Measurements from ENCODE around the gene C10orf90. TPM values are rescaled to one million over a fixed set of nuclear protein-coding genes. Genes with fewer than 3 reads are reported as not detected.

The C10orf90 gene
- total and polyA plus RNA-seq, 2 donors (not counting 3 experiments of a cell fraction or from before 2014, with no cell fraction given): not detected

DNA sequence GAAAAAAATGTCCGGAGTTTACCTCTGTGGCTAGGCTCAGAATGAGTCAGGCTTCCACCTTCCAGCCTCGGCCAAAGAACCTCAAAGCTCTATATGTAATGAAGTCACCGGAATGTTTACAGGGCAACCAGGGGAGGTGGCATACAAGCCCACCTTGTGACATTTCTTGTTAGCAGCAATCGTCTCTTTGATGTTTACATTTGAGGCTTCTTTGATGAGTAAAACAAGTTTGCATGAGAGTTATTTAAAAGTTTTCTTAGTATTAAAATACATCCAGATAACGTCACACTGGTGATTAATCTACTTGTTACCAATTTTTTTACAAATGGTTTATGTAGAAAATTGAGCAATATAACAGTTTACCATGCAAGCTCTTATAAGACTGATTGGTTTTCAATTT lies 149.1 kb downstream of the C10orf90 start:
- BruUV-seq (replicated peaks): no TSS peak
- Histone ChIP-seq H3K4me2 (ENCODE audit: insufficient read depth, low read length) (no peak overlapping the region), H3K27ac (ENCODE audit: insufficient read depth, low read depth, low read length) (no peak overlapping the region), H3K36me3 (ENCODE audit: control insufficient read depth in 2 of 2, extremely low read depth in 1 of 2, insufficient read depth in 2 of 2, low read length in 2 of 2) (no peaks in the 10 kb centered on the region), H3K9me3 (replicated peaks; ENCODE audit: control insufficient read depth, insufficient read depth, low read length) (no peaks in the 10 kb centered on the region), H3K9ac (replicated peaks; ENCODE audit: extremely low read depth, insufficient read depth, low read length) (no peak overlapping the region), H3K4me1 (ENCODE audit: control insufficient read depth, extremely low read depth, insufficient read depth, low read length) (no peaks in the 10 kb centered on the region), H3K27me3 (ENCODE audit: control insufficient read depth in 2 of 2, insufficient read depth in 2 of 2, low read length in 2 of 2) (no peaks in the 10 kb centered on the region), H3K4me3 (replicated peaks in 1 of 3; ENCODE audit: insufficient read depth in 1 of 3, low read depth in 1 of 3, low read length in 3 of 3) (no peak overlapping the region), H2AFZ (ENCODE audit: low read depth, low read length) (no peak overlapping the region), H4K20me1 (replicated peaks; ENCODE audit: control insufficient read depth, extremely low read depth, insufficient read depth, low read length) (no peaks in the 10 kb centered on the region), H3K79me2 (ENCODE audit: control insufficient read depth, insufficient read depth, low read length) (no peaks in the 10 kb centered on the region), H3K9me1 (replicated peaks; ENCODE audit: control insufficient read depth, extremely low read depth, insufficient read depth, low read length) (no peaks in the 10 kb centered on the region)
- TF ChIP-seq MAX (IDR thresholded peaks at IDR 0.05; ENCODE audit: insufficient read depth, insufficient read length): no peak
- no peak for TF ChIP-seq POLR2AphosphoS5 (IDR thresholded peaks at IDR 0.05; ENCODE audit: insufficient read depth, low read depth, low read length)
- TF ChIP-seq CTCF (IDR thresholded peaks at IDR 0.05; ENCODE audit: extremely low read depth in 1 of 2, insufficient read depth in 1 of 2, low read depth in 1 of 2, low read length in 2 of 2): no peak
- TF ChIP-seq GATA2 (IDR thresholded peaks at IDR 0.05; ENCODE audit: insufficient read depth, insufficient read length, low read depth, low read length): no peak
- no peak for TF ChIP-seq EZH2 (IDR thresholded peaks at IDR 0.05; ENCODE audit: borderline replicate concordance, low read depth, low read length, severe bottlenecking)
- TF ChIP-seq POLR2A (IDR thresholded peaks at IDR 0.05; ENCODE audit: low read depth, low read length): no peak
- TF ChIP-seq MYC (IDR thresholded peaks at IDR 0.05; ENCODE audit: low read depth, low read length): no peak
- no peak for TF ChIP-seq JUN (IDR thresholded peaks at IDR 0.05; ENCODE audit: borderline replicate concordance, insufficient read depth, insufficient read length, low read depth)
- TF ChIP-seq FOS (IDR thresholded peaks at IDR 0.05; ENCODE audit: borderline replicate concordance, insufficient read depth, low read length): no peak
- intact Hi-C loops (cut with micrococcal nuclease): no loop called here
- ChIA-PET POLR2A (no interaction called here), CTCF (no interaction called here)
- no peak for DNase-seq (ENCODE audit: low read depth, low spot score)
- dilution Hi-C loops (cut with MboI; ENCODE audit: extremely low pct_ligation_motif_present, low sequenced_read_pairs): no loop called here
- no peak for FAIRE-seq
